AG10803 (cell line): Measurements from ENCODE around the gene TCF7L1.
"Not testable (repeated sequence)": the region's sequence is repeated elsewhere in the genome, so short reads cannot be mapped to it uniquely, and the experiment has no call there.

Experiments
- DNase-seq: peaks from one replicate; pipeline ENCODE4 v3.0.0; 2010; ENCODE audit warnings: low read depth
- H3K4me3 ChIP-seq: 2 replicates; pipeline ENCODE4 v1.5.1; 2011; ENCODE audit warnings: mild to moderate bottlenecking, low read length, control low read depth
- TF ChIP-seq, protein P1 (sequence below): conservative IDR thresholded peaks from 2 replicates; pipeline ENCODE4 v1.5.1; 2011; ENCODE audit warnings: mild to moderate bottlenecking, low read length, control low read depth, inconsistent platforms

Gene TCF7L1

DNA sequence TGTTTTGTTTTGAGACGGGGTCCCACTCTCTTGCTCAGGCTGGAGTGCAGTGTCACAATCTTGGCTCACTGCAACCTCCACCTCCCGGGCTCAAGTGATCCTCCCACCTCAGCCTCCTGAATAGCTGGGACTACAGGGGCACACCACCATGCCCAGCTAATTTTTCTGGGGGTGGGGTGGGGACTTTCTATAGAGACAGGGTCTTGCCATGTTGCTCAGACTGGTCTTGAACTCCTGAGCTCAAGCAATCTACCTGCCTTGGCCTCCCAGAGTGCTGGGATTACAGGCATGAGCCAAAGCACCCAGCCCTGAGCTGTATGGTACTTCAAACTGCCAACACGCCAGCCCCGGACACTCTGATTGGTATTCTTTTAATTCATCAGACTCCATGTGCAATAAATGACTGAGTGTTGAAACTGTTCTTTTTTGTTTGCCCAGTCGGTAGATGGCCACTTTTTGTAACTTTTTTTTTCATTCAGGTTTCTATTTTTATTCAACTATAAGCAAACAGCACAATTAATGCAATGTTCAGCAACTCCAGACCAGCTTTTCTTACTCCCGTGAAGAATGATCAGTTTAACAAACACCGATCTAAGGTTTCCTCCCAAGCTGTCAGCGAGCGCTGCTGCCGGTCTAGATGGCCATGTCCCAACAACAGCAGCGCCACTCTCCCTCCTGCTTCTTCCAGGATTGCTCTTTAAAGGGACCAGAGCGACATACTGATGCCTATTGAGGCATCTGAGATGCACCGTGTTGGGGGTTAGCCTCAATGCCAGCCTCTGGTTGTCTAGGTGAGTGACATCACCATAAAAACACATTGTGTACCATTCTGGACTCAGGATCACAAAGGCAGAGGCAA is 207.1 kb downstream of the TCF7L1 start:
- TF ChIP-seq, protein P1, sequence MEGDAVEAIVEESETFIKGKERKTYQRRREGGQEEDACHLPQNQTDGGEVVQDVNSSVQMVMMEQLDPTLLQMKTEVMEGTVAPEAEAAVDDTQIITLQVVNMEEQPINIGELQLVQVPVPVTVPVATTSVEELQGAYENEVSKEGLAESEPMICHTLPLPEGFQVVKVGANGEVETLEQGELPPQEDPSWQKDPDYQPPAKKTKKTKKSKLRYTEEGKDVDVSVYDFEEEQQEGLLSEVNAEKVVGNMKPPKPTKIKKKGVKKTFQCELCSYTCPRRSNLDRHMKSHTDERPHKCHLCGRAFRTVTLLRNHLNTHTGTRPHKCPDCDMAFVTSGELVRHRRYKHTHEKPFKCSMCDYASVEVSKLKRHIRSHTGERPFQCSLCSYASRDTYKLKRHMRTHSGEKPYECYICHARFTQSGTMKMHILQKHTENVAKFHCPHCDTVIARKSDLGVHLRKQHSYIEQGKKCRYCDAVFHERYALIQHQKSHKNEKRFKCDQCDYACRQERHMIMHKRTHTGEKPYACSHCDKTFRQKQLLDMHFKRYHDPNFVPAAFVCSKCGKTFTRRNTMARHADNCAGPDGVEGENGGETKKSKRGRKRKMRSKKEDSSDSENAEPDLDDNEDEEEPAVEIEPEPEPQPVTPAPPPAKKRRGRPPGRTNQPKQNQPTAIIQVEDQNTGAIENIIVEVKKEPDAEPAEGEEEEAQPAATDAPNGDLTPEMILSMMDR: no peak
- DNase-seq: no peak
- no peak overlapping the region for H3K4me3 ChIP-seq

DNA sequence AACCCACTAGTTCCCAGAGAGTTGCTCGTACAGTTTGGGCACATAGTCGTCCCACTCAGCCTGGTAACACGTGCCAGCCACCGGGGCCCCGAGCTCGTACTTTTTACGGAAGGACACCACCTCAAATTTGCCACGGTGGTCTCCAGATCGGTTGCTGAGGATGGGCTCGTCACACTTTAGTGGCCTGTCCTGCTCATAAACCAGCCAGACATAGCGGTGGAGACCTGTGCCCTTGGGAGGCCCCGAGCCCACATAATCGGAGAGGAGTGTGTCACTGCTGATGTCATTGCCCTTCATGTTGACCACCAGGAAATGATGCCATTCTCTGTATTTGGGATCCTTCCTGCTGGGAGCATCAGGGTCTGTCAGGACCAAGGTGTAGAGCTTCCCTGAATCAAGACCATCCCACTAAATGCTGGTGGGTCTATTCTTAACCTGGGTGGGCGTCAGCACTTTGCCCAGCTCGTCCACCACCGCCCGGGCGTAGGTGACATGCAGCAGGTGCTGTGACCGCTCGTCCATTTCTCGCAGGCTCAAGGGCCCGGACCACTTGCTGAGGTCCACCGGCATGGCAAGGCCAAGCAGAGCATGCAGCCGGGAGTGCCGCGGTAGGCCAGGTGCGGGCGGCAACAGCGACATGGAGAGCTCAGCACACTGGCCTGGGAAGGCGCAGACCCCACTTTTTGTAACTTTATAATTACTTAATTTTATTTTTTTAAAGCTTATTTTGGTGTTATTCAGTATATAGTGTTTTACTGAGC is 208.3 kb downstream of the TCF7L1 start:
- DNase-seq: no peak
- no peak overlapping the region for H3K4me3 ChIP-seq
- TF ChIP-seq, protein P1: no peak

DNA sequence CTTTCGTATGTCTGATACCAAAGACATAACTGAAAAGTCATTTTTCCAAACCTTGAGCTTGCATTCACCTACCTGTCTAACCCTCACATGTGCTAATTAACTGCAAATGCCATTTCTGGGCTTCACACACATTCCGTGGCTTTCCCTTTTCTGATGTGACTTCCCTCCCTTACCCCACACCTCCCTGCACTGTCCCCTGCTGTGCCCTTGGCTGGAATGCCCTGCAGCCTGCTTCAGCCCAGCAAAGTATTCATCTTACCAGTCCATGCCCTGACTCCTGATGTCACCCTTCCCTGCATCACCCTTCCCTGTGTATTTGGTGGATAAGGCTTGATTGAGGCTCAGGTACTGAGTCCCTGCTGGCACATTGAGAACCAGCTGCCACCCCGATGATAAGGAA is 209.0 kb downstream of the TCF7L1 start:
- no peak for DNase-seq
- no peak overlapping the region for H3K4me3 ChIP-seq
- TF ChIP-seq, protein P1: no peak

DNA sequence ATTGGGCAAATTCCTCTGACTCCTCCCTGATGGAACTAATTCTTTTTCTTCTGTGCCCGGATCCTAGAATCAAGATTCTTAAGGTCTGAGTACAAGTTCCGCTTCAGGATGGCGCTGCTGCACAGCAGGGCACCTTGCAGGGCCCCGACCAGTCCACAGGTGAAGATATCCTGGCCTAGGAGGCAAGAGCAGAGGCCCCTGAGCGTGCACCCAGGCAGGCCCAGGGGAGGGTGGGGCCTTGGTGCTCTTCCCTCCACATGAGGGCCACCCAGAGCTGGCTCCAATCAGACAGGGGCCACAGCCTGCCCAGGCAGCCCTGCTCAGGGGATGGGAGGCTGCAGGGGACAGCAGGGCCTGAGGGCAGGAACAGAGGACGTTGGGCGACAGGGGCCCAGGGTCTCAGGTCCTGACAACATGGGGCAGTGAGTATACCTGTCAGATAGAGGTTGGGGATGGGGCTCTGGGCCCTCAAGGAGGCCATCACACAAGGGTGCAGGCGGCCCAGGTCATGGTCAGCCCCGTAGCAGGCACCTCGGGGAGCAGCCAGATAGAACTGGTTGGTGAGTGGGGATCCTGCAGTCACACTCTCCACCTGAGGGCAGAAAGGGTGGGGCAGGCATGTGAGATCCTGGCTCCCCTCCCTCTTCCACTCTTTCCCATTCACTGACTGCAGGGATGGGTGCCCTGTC is 210.2 kb downstream of the TCF7L1 start:
- not testable (repeated sequence) for H3K4me3 ChIP-seq, DNase-seq

DNA sequence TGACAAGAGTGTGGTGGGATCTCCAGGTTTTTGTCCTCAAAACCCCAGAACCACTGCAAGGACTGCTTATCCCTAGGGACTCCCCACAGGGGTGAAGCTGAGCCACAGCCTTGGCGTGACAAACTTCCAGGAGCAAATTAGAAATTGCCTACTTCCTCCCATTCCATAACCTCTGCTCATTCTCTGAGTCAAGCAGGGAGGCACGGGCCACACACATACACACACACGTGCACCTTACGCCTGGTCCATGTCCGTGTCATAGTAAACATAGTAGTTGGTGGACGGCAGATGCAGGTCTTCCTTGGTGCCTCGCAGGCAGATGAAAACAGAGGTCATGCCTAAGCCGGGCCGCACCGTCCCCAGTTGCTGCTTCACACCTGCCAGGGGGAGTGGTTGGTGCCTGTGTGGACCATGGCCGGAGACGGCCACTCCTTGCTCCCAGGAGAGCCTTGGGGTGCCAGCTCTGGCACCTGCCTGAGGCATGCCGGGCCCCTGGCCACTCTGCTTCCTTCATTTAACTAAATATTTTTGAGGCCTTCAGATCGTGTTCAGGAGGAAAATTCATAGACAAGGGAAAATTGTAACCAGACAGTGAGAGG is 211.3 kb downstream of the TCF7L1 start:
- TF ChIP-seq, protein P1: no peak
- no peak for DNase-seq
- no peak overlapping the region for H3K4me3 ChIP-seq

DNA sequence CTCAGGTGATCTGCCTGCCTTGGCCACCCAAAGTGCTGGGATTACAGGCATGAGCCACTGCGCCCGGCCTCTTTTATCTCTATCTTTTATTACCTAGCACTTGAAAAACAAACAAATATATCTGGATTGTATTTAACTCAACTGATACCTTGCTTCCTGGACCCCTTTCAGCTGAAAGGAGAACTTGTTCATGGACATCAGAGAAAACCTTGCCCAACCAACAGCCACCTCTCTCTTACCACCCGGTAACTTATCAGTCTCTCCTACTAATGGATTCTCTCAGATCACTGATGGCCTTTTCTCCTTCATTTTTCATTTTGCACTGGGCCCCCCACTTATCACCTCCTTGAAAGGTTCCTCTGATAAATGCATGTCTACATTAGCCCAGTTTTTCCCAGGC is 214.4 kb downstream of the TCF7L1 start:
- H3K4me3 ChIP-seq: no peak overlapping the region
- no peak for DNase-seq
- TF ChIP-seq, protein P1: no peak

DNA sequence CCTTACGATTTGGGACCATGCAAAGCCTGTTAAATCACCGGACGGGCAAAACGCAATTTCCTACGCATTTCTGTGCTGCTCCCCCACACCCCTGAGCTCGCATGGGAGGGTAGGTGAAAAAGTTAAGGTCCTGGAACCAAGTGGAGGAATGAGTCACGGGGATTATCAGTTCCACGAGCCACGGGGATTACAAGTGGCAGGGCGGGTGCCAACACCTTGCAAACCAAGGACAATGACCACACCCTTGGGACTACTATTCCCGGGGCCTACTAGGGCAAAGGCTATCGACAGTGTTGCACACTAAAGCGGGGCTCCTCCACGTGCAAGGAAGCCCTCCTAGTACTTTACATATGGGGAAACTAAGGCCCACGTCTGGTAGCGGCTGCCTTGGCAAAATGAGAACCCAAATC is 220.7 kb downstream of the TCF7L1 start:
- TF ChIP-seq, protein P1: no peak
- H3K4me3 ChIP-seq: peak overlapping the region; percentile 99
- peak; percentile 18 for DNase-seq
